Activated CD4-positive, alpha-beta T cell treated with anti-CD3 and anti-CD28 coated beads, Interleukin-2, amount 10 ng/mL, durations not matched to agents 7 days and 5 days (primary cell): ENCODE measurements around the gene EIF3F. TPM values are rescaled to one million over a fixed set of nuclear protein-coding genes. Genes with fewer than 3 reads are reported as not detected.

Experiments used
- CTCF ChIA-PET: fragments of 350-600 bp; sonication (Branson Sonifier 250); formaldehyde crosslinking; loops from one replicate; lab custom pipeline; 2021; ENCODE audit warnings: antibody characterized with exemption; lab: Charles Lee
- POLR2A ChIA-PET: fragments of 350-600 bp; sonication (Branson Sonifier 250); formaldehyde crosslinking; loops from one replicate; lab custom pipeline; 2021; ENCODE audit warnings: antibody characterized with exemption; lab: Charles Lee
- DNase-seq: peaks from one replicate; pipeline ENCODE4 v3.0.0-alpha.2; 2020
- H3K27ac Mint-ChIP-seq: one replicate; pipeline ENCODE4 v1.8.0; 2021; ENCODE audit warnings: mild to moderate bottlenecking, moderate library complexity, mixed read lengths
- H3K27me3 Mint-ChIP-seq: one replicate; pipeline ENCODE4 v1.8.0; 2021; ENCODE audit warnings: mixed read lengths
- H3K36me3 Mint-ChIP-seq: one replicate; pipeline ENCODE4 v1.8.0; 2021; ENCODE audit warnings: low read depth, mixed read lengths
- H3K4me1 Mint-ChIP-seq: one replicate; pipeline ENCODE4 v1.8.0; 2021; ENCODE audit warnings: mixed read lengths
- H3K4me3 Mint-ChIP-seq: one replicate; pipeline ENCODE4 v1.8.0; 2021; ENCODE audit warnings: mild to moderate bottlenecking, moderate library complexity, mixed read lengths
- H3K9me3 Mint-ChIP-seq: one replicate; pipeline ENCODE4 v1.8.0; 2021; ENCODE audit warnings: mixed read lengths
- total RNA-seq, 2 experiments: library from RNA; stranded (reverse); gene quantifications; one replicate each; pipeline ENCODE4 v1.2.3, GENCODE V29; 2021

The EIF3F gene
- total RNA-seq, 2 experiments from 2014 or later, result 256 to 262 TPM

GRCh38 chr11:8030526-8031247 is 43.5 kb downstream of the EIF3F start:
- POLR2A ChIA-PET, result no interaction called here
- Mint-ChIP-seq H3K4me1 (peaks cover 2% of the 10 kb centered on the region), H3K27ac (no peak overlapping the region), H3K4me3 (no peak overlapping the region), H3K36me3 (no peaks in the 10 kb centered on the region), H3K27me3 (peaks cover 5% of the 10 kb centered on the region), H3K9me3 (no peaks in the 10 kb centered on the region)
- CTCF ChIA-PET, result no interaction called here
- DNase-seq, result no peak

- POLR2A ChIA-PET, result no interaction called here
- CTCF ChIA-PET, result interaction anchor here (0.6 to 0.8 kb wide), 2 partner anchors 9 to 1723 kb away, joined by 3 read pairs; no protein-coding TSS in a partner anchor
- H3K4me3 Mint-ChIP-seq, result no peak overlapping the region
- peaks cover 5% of the 10 kb centered on the region for H3K27me3 Mint-ChIP-seq
- DNase-seq, result no peak
- peaks cover 2% of the 10 kb centered on the region for H3K4me1 Mint-ChIP-seq
- no peaks in the 10 kb centered on the region for H3K36me3 Mint-ChIP-seq
- no peak overlapping the region for H3K27ac Mint-ChIP-seq
- H3K9me3 Mint-ChIP-seq, result no peaks in the 10 kb centered on the region
These were observed 44.3 kb downstream of the EIF3F start for GRCh38 chr11:8031248-8032115.

- DNase-seq, result no peak
- no peak overlapping the region for H3K4me3 Mint-ChIP-seq
- ChIA-PET CTCF (interaction anchor here (0.6 to 1.6 kb wide), 3 partner anchors 10 to 1723 kb away, joined by 3 to 8 read pairs (median 3); no protein-coding TSS in a partner anchor), POLR2A (no interaction called here)
- peaks cover 5% of the 10 kb centered on the region for H3K27me3 Mint-ChIP-seq
- no peak overlapping the region for H3K27ac Mint-ChIP-seq
- peaks cover 2% of the 10 kb centered on the region for H3K4me1 Mint-ChIP-seq
- no peaks in the 10 kb centered on the region for H3K36me3 Mint-ChIP-seq
- no peaks in the 10 kb centered on the region for H3K9me3 Mint-ChIP-seq
These were observed 45.0 kb downstream of the EIF3F start for GRCh38 chr11:8032122-8032521.

GRCh38 chr11:8032576-8033304 is 45.6 kb downstream of the EIF3F start:
- Mint-ChIP-seq H3K27me3 (peaks cover 5% of the 10 kb centered on the region), H3K36me3 (no peaks in the 10 kb centered on the region), H3K4me3 (no peak overlapping the region), H3K4me1 (peaks cover 2% of the 10 kb centered on the region), H3K27ac (no peak overlapping the region), H3K9me3 (no peaks in the 10 kb centered on the region)
- ChIA-PET POLR2A (no interaction called here), CTCF (interaction anchor here (0.7 to 2.6 kb wide), 13 partner anchors 11 to 231 kb away, joined by 3 to 29 read pairs (median 3); partner anchors contain the start of gene LMO1)
- DNase-seq, result no peak

- peak; percentile 49 for DNase-seq
- Mint-ChIP-seq H3K9me3 (no peaks in the 10 kb centered on the region), H3K27me3 (peaks cover under 1% of the 10 kb centered on the region), H3K4me1 (peaks cover 2% of the 10 kb centered on the region), H3K27ac (no peak overlapping the region), H3K36me3 (no peaks in the 10 kb centered on the region), H3K4me3 (no peak overlapping the region)
- ChIA-PET POLR2A (no interaction called here), CTCF (interaction anchor here (0.7 to 2.6 kb wide), 13 partner anchors 12 to 230 kb away, joined by 3 to 29 read pairs (median 3); partner anchors contain the start of gene LMO1)
These were observed 46.4 kb downstream of the EIF3F start for GRCh38 chr11:8033305-8034105.

GRCh38 chr11:8034106-8034585 is 47.0 kb downstream of the EIF3F start:
- ChIA-PET CTCF (interaction anchor here (1.0 to 2.6 kb wide), 6 partner anchors 13 to 229 kb away, joined by 3 to 29 read pairs (median 5); partner anchors contain the start of gene LMO1), POLR2A (no interaction called here)
- H3K4me1 Mint-ChIP-seq, result peaks cover 2% of the 10 kb centered on the region
- no peak for DNase-seq
- H3K27ac Mint-ChIP-seq, result no peak overlapping the region
- no peak overlapping the region for H3K4me3 Mint-ChIP-seq
- H3K9me3 Mint-ChIP-seq, result no peaks in the 10 kb centered on the region
- no peaks in the 10 kb centered on the region for H3K36me3 Mint-ChIP-seq
- H3K27me3 Mint-ChIP-seq, result no peaks in the 10 kb centered on the region

GRCh38 chr11:8034604-8035190 is 47.6 kb downstream of the EIF3F start:
- DNase-seq, result no peak
- Mint-ChIP-seq H3K27ac (no peak overlapping the region), H3K27me3 (no peaks in the 10 kb centered on the region), H3K36me3 (no peaks in the 10 kb centered on the region), H3K9me3 (no peaks in the 10 kb centered on the region), H3K4me1 (peaks cover 2% of the 10 kb centered on the region), H3K4me3 (no peak overlapping the region)
- ChIA-PET CTCF (interaction anchor here (1.9 to 2.6 kb wide), 3 partner anchors 13 to 65 kb away, joined by 6 to 29 read pairs (median 11); no protein-coding TSS in a partner anchor), POLR2A (no interaction called here)

GRCh38 chr11:8035200-8035855 is 48.2 kb downstream of the EIF3F start:
- H3K27ac Mint-ChIP-seq, result no peak overlapping the region
- H3K4me1 Mint-ChIP-seq, result peaks cover 2% of the 10 kb centered on the region
- H3K27me3 Mint-ChIP-seq, result no peaks in the 10 kb centered on the region
- ChIA-PET POLR2A (no interaction called here), CTCF (interaction anchor here (2.0 kb wide), 1 partner anchor 64 kb away, joined by 7 read pairs; no protein-coding TSS in a partner anchor)
- no peaks in the 10 kb centered on the region for H3K36me3 Mint-ChIP-seq
- no peaks in the 10 kb centered on the region for H3K9me3 Mint-ChIP-seq
- H3K4me3 Mint-ChIP-seq, result no peak overlapping the region
- DNase-seq, result no peak

GRCh38 chr11:8036002-8036802 is 49.1 kb downstream of the EIF3F start:
- H3K36me3 Mint-ChIP-seq, result no peaks in the 10 kb centered on the region
- H3K27ac Mint-ChIP-seq, result no peak overlapping the region
- H3K4me1 Mint-ChIP-seq, result peaks cover 2% of the 10 kb centered on the region
- H3K27me3 Mint-ChIP-seq, result no peaks in the 10 kb centered on the region
- no peak for DNase-seq
- POLR2A ChIA-PET, result no interaction called here
- CTCF ChIA-PET, result interaction anchor here (2.0 kb wide), 1 partner anchor 63 kb away, joined by 7 read pairs; no protein-coding TSS in a partner anchor
- no peak overlapping the region for H3K4me3 Mint-ChIP-seq
- H3K9me3 Mint-ChIP-seq, result no peaks in the 10 kb centered on the region

GRCh38 chr11:8036986-8037385 is 49.8 kb downstream of the EIF3F start:
- no peaks in the 10 kb centered on the region for H3K9me3 Mint-ChIP-seq
- POLR2A ChIA-PET, result no interaction called here
- no peak for DNase-seq

More at GRCh38 chr11:8036986-8037385, 49.8 kb downstream of the EIF3F start:
- H3K27me3 Mint-ChIP-seq, result peaks cover 6% of the 10 kb centered on the region
- H3K4me3 Mint-ChIP-seq, result no peak overlapping the region
- H3K36me3 Mint-ChIP-seq, result no peaks in the 10 kb centered on the region
- H3K4me1 Mint-ChIP-seq, result peaks cover 2% of the 10 kb centered on the region
- CTCF ChIA-PET, result interaction anchor here (2.0 kb wide), 1 partner anchor 62 kb away, joined by 7 read pairs; no protein-coding TSS in a partner anchor
- no peak overlapping the region for H3K27ac Mint-ChIP-seq
